MCF 10A (cell line): Measurements from ENCODE around the gene CPE. TPM values are rescaled to one million over a fixed set of nuclear protein-coding genes. Genes with fewer than 3 reads are reported as not detected.

Experiments
- BruUV-seq: library from RNA; stranded (reverse); fragments of 400-500 nt; replicated peaks from 2 replicates; lab custom pipeline; 2021; lab: Mats Ljungman, UMichigan
- CTCF ChIA-PET: fragments of 300-600 bp; sonication (Branson Sonifier 250); formaldehyde crosslinking; extraction: SDS; loops from one replicate; lab custom pipeline; 2021; ENCODE audit warnings: antibody characterized with exemption, inconsistent platforms; lab: Yijun Ruan, JAX
- POLR2A ChIA-PET: fragments of 300-600, 350-650 bp; sonication (Branson Sonifier 250); formaldehyde crosslinking; extraction: SDS; loops from one replicate; lab custom pipeline; 2020; ENCODE audit warnings: antibody characterized with exemption, inconsistent platforms; lab: Yijun Ruan, JAX
- DNase-seq: peaks from one replicate; pipeline ENCODE4 v3.0.0-alpha.2; 2018; ENCODE audit not compliant: unreplicated experiment
- H3K27ac Mint-ChIP-seq: one replicate; pipeline ENCODE4 v1.8.0; 2022; ENCODE audit warnings: mild to moderate bottlenecking, low read depth, mixed read lengths; ENCODE audit not compliant: unreplicated experiment
- H3K27me3 Mint-ChIP-seq: one replicate; pipeline ENCODE4 v1.8.0; 2022; ENCODE audit warnings: mixed read lengths; ENCODE audit not compliant: insufficient read depth, unreplicated experiment
- H3K36me3 Mint-ChIP-seq: one replicate; pipeline ENCODE4 v1.8.0; 2022; ENCODE audit warnings: mild to moderate bottlenecking, moderate library complexity, mixed read lengths; ENCODE audit not compliant: insufficient read depth, unreplicated experiment
- H3K4me1 Mint-ChIP-seq: one replicate; pipeline ENCODE4 v1.8.0; 2022; ENCODE audit warnings: mixed read lengths; ENCODE audit not compliant: insufficient read depth, unreplicated experiment
- H3K4me3 Mint-ChIP-seq: one replicate; pipeline ENCODE4 v1.8.0; 2022; ENCODE audit warnings: mild to moderate bottlenecking, moderate library complexity, mixed read lengths; ENCODE audit not compliant: unreplicated experiment
- H3K9me3 Mint-ChIP-seq: one replicate; pipeline ENCODE4 v1.8.0; 2022; ENCODE audit warnings: mixed read lengths; ENCODE audit not compliant: unreplicated experiment
- CTCF ChIP-seq: fragments of 200-600 bp; IDR thresholded peaks from one replicate; pipeline ENCODE4 v1.8.0; 2022; ENCODE audit warnings: antibody characterized with exemption, mild to moderate bottlenecking; ENCODE audit not compliant: unreplicated experiment
- intact Hi-C: fragments of 100-400 bp; cut with micrococcal nuclease; formaldehyde crosslinking; loops from 2 replicates; pipeline ENCODE4 v1.14.1; 2022
- total RNA-seq: library from RNA; stranded (reverse); gene quantifications from 2 replicates; pipeline ENCODE4 v1.2.3, GENCODE V29; 2022

The CPE gene
- total RNA-seq, 1 experiment from 2014 or later = 8.3 TPM

- H3K4me3 Mint-ChIP-seq = no peak overlapping the region
- peaks cover 6% of the 10 kb centered on the region for H3K36me3 Mint-ChIP-seq
- peaks cover 12% of the 10 kb centered on the region for H3K4me1 Mint-ChIP-seq
- no peak for TF ChIP-seq CTCF
- ChIA-PET POLR2A (no interaction called here), CTCF (no interaction called here)
- H3K9me3 Mint-ChIP-seq = no peaks in the 10 kb centered on the region
- peak overlapping the region; percentile 95 for H3K27ac Mint-ChIP-seq
- intact Hi-C loops = loop anchor here (5.0 kb wide), 1 partner anchor 43 kb away; no protein-coding TSS in a partner anchor
- peak; percentile 59 for DNase-seq
- no peaks in the 10 kb centered on the region for H3K27me3 Mint-ChIP-seq
- no TSS peak for BruUV-seq
Observed at GRCh38 chr4:165394275-165394674, 15.5 kb downstream of the CPE start.

GRCh38 chr4:165398570-165398969 is 19.8 kb downstream of the CPE start:
- BruUV-seq = no TSS peak
- H3K27ac Mint-ChIP-seq = no peak overlapping the region
- CTCF ChIA-PET = no interaction called here
- peaks cover 10% of the 10 kb centered on the region for H3K4me1 Mint-ChIP-seq
- peak; percentile 35 for DNase-seq
- POLR2A ChIA-PET = no interaction called here
- no peaks in the 10 kb centered on the region for H3K9me3 Mint-ChIP-seq
- H3K27me3 Mint-ChIP-seq = no peaks in the 10 kb centered on the region
- intact Hi-C loops = no loop called here
- no peak overlapping the region for H3K4me3 Mint-ChIP-seq
- peaks cover 6% of the 10 kb centered on the region for H3K36me3 Mint-ChIP-seq
- no peak for TF ChIP-seq CTCF

- Mint-ChIP-seq H3K4me3 (no peak overlapping the region), H3K4me1 (no peaks in the 10 kb centered on the region), H3K36me3 (no peaks in the 10 kb centered on the region), H3K27ac (no peak overlapping the region), H3K9me3 (no peaks in the 10 kb centered on the region), H3K27me3 (no peaks in the 10 kb centered on the region)
- DNase-seq = no peak
- no TSS peak for BruUV-seq
- POLR2A ChIA-PET = interaction anchor here (1.3 kb wide), 1 partner anchor 16 kb away, joined by 3 read pairs; no protein-coding TSS in a partner anchor
- intact Hi-C loops = no loop called here
- TF ChIP-seq CTCF = no peak
- CTCF ChIA-PET = no interaction called here
Observed at GRCh38 chr4:165402375-165402774, 23.6 kb downstream of the CPE start.

- ChIA-PET POLR2A (no interaction called here), CTCF (no interaction called here)
- Mint-ChIP-seq H3K4me1 (no peaks in the 10 kb centered on the region), H3K9me3 (no peaks in the 10 kb centered on the region), H3K4me3 (no peak overlapping the region), H3K36me3 (no peaks in the 10 kb centered on the region), H3K27me3 (no peaks in the 10 kb centered on the region), H3K27ac (no peak overlapping the region)
- DNase-seq = no peak
- no TSS peak for BruUV-seq
- intact Hi-C loops = no loop called here
- TF ChIP-seq CTCF = no peak
Observed at GRCh38 chr4:165403048-165403447, 24.2 kb downstream of the CPE start.
